ENCODE measurements around the gene TNFRSF1A. TPM values are rescaled to one million over a fixed set of nuclear protein-coding genes. Genes with fewer than 3 reads are reported as not detected.

Gene TNFRSF1A
- total and polyA plus RNA-seq, 2 donors from 2014 or later, result 99.6 to 186 TPM

DNA sequence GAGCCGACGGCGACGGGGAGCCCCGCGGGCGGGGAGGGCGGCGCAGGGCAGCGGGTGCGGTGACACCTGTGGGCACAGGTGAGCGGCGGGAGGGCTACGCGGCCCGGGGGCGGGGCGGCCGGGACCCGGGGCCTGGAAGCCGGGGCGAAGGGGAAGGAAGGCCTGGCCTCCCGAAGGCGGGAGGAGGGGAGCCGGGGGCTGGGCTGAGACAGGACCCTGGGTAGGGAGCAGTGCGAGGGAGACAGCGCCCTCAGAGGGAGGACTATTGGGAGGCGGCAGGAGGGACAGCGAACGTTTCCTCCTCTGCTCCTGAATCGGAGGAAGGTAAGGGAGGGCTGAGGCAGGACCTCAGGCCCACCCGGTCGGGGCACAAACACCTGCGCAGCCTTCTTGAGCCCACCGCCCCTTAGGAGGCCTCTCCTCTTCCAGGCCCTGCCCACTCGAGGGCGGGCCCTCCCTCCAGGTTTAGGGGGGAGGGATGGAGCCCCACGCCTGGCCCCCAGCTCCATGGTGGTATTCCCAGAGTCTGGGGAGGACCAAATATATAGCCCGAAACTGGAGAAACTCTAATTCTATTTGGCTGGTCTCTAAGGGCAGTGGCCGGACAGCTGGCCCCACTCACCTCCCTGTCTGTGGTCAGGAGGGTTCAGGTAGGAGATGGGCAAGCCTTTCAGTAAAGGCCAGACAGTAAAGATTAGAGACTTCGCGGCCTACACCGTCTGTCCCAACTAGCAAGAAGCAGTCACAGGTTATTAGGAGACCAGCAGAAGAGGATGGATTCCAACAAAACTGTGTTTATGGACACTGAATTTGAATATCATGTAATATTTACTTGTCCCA is 30.9 kb downstream of the TNFRSF1A start:
- Histone ChIP-seq H3K4me1 (ENCODE audit: control insufficient read depth in 2 of 3, insufficient read depth in 2 of 3, low read depth in 1 of 3, low read length in 3 of 3) (peaks cover 0 to 18% (median 7%) of the 10 kb centered on the region in 3 donors), H3K9ac (ENCODE audit: low read length in 3 of 3) (peak overlapping the region in 1 of 3 donors; percentile 53), H3K27ac (ENCODE audit: low read depth in 2 of 2, low read length in 2 of 2) (no peak overlapping the region), H3K27me3 (ENCODE audit: control insufficient read depth, insufficient read depth, low read length) (no peaks in the 10 kb centered on the region), H3K9me3 (ENCODE audit: control insufficient read depth in 2 of 3, insufficient read depth in 1 of 3, low read length in 3 of 3) (no peaks in the 10 kb centered on the region), H3K4me3 (ENCODE audit: low read length in 3 of 3) (peak overlapping the region in 1 of 3 donors; percentile 36), H3K36me3 (ENCODE audit: control insufficient read depth in 2 of 3, insufficient read depth in 3 of 3, low read length in 3 of 3) (no peaks in the 10 kb centered on the region)
- DNase-seq, result peak in 2 of 5 donors; percentile 33 to 79
- intact Hi-C loops (cut with DNase I), result no loop called here
- no peak for FAIRE-seq
- TF ChIP-seq, protein P1, sequence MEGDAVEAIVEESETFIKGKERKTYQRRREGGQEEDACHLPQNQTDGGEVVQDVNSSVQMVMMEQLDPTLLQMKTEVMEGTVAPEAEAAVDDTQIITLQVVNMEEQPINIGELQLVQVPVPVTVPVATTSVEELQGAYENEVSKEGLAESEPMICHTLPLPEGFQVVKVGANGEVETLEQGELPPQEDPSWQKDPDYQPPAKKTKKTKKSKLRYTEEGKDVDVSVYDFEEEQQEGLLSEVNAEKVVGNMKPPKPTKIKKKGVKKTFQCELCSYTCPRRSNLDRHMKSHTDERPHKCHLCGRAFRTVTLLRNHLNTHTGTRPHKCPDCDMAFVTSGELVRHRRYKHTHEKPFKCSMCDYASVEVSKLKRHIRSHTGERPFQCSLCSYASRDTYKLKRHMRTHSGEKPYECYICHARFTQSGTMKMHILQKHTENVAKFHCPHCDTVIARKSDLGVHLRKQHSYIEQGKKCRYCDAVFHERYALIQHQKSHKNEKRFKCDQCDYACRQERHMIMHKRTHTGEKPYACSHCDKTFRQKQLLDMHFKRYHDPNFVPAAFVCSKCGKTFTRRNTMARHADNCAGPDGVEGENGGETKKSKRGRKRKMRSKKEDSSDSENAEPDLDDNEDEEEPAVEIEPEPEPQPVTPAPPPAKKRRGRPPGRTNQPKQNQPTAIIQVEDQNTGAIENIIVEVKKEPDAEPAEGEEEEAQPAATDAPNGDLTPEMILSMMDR (IDR thresholded peaks at IDR 0.05; ENCODE audit: borderline replicate concordance, extremely low read depth, insufficient read depth), result no peak

DNA sequence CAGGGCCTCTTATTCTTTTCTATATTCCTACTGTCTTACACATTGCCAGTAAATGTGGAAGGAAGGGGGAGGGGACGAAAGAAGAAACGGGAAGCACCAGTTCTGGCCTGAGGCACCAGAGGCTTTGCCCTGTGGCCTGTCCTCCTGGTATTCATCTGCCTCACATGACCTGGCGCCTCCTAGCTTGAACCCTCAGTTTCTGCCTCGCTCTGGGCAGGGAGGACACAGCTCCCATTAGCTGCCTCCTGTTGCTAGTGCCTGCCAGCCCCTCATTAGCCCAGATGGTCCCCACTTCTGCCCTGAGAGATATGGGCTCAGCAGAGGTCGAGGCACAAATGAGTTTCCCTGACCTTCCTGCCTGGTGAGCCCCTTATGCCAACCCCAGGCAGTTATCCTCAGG is 34.3 kb downstream of the TNFRSF1A start:
- Histone ChIP-seq H3K4me3 (ENCODE audit: low read length in 3 of 3) (no peak overlapping the region), H3K9ac (ENCODE audit: low read length in 3 of 3) (no peak overlapping the region), H3K27ac (ENCODE audit: low read depth in 2 of 2, low read length in 2 of 2) (no peak overlapping the region), H3K27me3 (ENCODE audit: control insufficient read depth, insufficient read depth, low read length) (no peaks in the 10 kb centered on the region), H3K4me1 (ENCODE audit: control insufficient read depth in 2 of 3, insufficient read depth in 2 of 3, low read depth in 1 of 3, low read length in 3 of 3) (peaks cover 0 to 8% (median 6%) of the 10 kb centered on the region in 3 donors), H3K9me3 (ENCODE audit: control insufficient read depth in 2 of 3, insufficient read depth in 1 of 3, low read length in 3 of 3) (no peaks in the 10 kb centered on the region), H3K36me3 (ENCODE audit: control insufficient read depth in 2 of 3, insufficient read depth in 3 of 3, low read length in 3 of 3) (no peaks in the 10 kb centered on the region)
- intact Hi-C loops (cut with DNase I), result no loop called here
- TF ChIP-seq, protein P1 (IDR thresholded peaks at IDR 0.05; ENCODE audit: borderline replicate concordance, extremely low read depth, insufficient read depth), result no peak
- FAIRE-seq (no peak), DNase-seq (peak in 1 of 5 donors; percentile 59)

DNA sequence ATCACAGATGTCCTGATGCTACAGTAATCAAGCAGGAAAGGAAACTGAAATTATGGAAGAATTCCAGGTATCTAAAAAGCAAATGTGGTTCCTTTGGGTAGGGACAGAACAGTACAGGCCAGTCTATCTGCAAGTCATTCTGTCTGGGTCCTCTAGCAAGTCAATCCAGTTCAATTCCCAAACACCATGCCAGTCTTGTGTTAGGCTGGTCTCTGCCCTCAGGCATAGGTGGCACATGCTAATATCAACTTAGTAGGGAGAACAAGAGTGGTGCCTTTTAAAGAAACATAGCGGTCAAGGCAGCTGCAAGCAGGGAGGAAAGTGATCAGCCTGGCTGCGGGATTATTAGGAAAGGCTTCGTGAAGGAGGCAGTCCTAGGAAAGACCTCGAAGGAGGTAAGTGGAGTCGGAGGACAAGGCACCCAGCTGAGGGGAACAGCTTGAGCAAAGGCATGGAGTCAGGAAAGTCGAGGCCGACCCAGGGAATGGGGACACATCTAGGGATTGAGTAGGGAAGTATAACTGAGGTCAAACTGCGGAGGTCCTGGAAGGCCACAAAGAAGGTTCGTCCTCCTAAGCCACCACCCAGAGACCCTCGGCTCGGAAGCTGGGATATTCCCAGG is 35.2 kb downstream of the TNFRSF1A start:
- Histone ChIP-seq H3K36me3 (ENCODE audit: control insufficient read depth in 2 of 3, insufficient read depth in 3 of 3, low read length in 3 of 3) (no peaks in the 10 kb centered on the region), H3K27ac (ENCODE audit: low read depth in 2 of 2, low read length in 2 of 2) (no peak overlapping the region), H3K4me1 (ENCODE audit: control insufficient read depth in 2 of 3, insufficient read depth in 2 of 3, low read depth in 1 of 3, low read length in 3 of 3) (peaks cover 0 to 4% (median 0%) of the 10 kb centered on the region in 3 donors), H3K9ac (ENCODE audit: low read length in 3 of 3) (no peak overlapping the region), H3K27me3 (ENCODE audit: control insufficient read depth, insufficient read depth, low read length) (no peaks in the 10 kb centered on the region), H3K4me3 (ENCODE audit: low read length in 3 of 3) (no peak overlapping the region), H3K9me3 (ENCODE audit: control insufficient read depth in 2 of 3, insufficient read depth in 1 of 3, low read length in 3 of 3) (no peaks in the 10 kb centered on the region)
- no peak for FAIRE-seq
- DNase-seq, result peak in 1 of 5 donors; percentile 24
- TF ChIP-seq, protein P1 (IDR thresholded peaks at IDR 0.05; ENCODE audit: borderline replicate concordance, extremely low read depth, insufficient read depth), result no peak
- intact Hi-C loops (cut with DNase I), result no loop called here

Data from kidney (tissue), 14 donors.